ENCODE results near the gene LRRC27.

DNA sequence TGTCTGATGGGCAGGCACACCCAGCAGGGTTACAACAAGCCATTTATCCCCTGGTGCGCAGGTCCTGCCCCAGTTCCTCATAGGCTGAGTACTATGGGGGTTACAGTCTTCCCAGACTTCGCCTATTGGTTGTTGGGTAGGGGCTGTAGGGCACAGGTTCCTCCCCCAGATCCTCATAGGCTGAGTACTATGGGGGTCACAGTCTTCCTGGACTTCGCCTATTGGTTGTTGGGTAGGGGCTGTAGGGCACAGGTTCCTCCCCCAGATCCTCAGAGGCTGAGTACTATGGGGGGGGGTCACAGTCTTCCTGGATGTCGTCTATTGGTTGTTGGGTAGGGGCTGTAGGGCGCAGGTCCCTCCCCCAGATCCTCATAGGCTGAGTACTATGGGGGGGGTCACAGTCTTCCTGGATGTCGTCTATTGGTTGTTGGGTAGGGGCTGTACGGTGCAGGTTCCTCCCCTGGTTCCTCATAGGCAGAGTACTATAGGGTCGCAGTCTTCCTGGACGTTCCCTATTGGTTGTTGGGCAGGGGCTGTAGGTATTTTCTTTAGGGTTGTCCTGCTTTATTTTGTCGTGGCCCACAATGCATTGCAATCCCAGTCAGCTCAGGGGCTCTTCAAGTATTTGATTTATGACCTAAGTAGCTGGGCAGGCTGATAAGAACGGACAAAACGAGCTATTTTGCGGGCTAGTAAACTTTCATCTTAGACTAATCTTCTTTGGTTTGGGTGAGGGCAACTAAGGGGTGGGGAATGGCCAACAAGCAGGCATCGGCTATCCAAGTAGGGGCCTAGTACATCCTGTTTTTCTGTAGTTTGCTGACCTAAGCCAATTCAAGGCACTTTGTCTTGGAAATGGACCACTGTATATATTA lies 3.4 kb downstream of the LRRC27 start:
- TF ChIP-seq, protein P1, sequence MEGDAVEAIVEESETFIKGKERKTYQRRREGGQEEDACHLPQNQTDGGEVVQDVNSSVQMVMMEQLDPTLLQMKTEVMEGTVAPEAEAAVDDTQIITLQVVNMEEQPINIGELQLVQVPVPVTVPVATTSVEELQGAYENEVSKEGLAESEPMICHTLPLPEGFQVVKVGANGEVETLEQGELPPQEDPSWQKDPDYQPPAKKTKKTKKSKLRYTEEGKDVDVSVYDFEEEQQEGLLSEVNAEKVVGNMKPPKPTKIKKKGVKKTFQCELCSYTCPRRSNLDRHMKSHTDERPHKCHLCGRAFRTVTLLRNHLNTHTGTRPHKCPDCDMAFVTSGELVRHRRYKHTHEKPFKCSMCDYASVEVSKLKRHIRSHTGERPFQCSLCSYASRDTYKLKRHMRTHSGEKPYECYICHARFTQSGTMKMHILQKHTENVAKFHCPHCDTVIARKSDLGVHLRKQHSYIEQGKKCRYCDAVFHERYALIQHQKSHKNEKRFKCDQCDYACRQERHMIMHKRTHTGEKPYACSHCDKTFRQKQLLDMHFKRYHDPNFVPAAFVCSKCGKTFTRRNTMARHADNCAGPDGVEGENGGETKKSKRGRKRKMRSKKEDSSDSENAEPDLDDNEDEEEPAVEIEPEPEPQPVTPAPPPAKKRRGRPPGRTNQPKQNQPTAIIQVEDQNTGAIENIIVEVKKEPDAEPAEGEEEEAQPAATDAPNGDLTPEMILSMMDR (IDR thresholded peaks at IDR 0.05) = no peak
- TF ChIP-seq POLR2A (IDR thresholded peaks at IDR 0.05) = no peak
